NCI-H128 (cell line): ENCODE data around the gene ZNF454.

Source experiments
- DNase-seq: peaks from one replicate; lab custom pipeline; 2025; ENCODE audit not compliant: unreplicated experiment; lab: John Stamatoyannopoulos, UW

Gene ZNF454

GRCh38 chr5:178993236-178993765, 52.3 kb downstream of the ZNF454 start:
- DNase-seq: no peak

DNA sequence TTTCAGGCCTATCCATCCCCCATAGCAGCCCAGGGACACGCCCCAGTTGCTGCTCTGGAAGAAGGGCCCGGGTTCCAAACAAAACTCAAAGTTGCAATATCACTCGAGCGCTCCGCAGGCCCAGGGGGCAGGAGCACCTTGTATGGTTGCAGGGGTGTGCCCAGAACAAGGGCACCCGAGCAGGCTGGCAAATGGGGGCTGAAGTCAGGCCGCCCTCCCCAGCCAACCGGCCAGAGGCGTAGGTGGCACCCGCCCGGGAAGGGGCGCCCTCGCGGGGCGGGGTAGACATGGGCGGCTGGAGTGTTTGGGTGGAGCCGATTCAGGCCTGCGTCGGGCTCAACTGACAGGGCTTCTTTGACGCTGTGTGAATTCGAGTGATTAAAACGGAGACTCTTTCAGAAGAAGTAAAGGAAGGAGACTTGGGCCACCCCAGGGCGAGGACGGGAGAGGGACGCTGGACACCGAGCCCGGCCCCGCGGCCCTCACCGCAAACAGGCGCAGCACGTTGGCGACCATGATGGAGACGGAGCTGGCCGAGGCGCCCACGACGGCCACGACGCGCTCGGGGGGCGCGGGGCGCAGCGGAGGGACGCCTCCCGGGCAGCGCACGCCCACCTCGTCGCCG, 53.1 kb downstream of the ZNF454 start:
- DNase-seq: no peak

GRCh38 chr5:178994580-178995340, 53.8 kb downstream of the ZNF454 start, which contains the start of gene GRM6:
TSS of gene GRM6 (minus strand) at chr5:178995320. CDS start at chr5:178994944, 376 bp downstream.
- no peak for DNase-seq

DNA sequence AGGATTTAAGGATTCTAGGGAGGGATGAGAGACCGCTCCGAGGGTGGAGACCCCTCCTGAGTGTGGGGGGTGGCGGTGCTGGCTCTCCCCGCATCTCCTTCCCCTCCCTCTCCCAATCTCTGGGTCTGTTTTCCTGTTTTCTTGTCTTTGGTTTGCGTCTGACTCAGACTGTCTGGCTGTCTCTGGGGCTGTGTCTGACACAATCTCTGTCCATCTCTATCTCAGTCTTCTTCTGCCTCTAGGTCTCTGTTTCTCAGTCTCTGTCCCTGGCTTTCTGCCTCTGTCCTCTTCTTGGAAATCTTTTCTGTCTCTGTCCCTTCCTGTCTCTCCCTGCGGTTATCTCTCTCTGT, 54.3 kb downstream of the ZNF454 start:
- no peak for DNase-seq

- no peak for DNase-seq
Measured at GRCh38 chr5:178996156-178996555, 55.2 kb downstream of the ZNF454 start.

GRCh38 chr5:178997191-178997590, 56.2 kb downstream of the ZNF454 start:
- no peak for DNase-seq

- DNase-seq: no peak
Measured at GRCh38 chr5:178998441-178998840, 57.4 kb downstream of the ZNF454 start.

- DNase-seq: no peak
Measured at GRCh38 chr5:179006564-179006963, 65.6 kb downstream of the ZNF454 start.

- DNase-seq: no peak
Measured at GRCh38 chr5:179008667-179009066, 67.7 kb downstream of the ZNF454 start.
